Muscle layer of colon (tissue), 2 donors: ENCODE results near the gene TMEM220.

Source experiments
- H3K27ac ChIP-seq: one replicate; pipeline ENCODE4 v1.7.0; 2013; ENCODE audit warnings: low read depth, mild to moderate bottlenecking, low read length, moderate library complexity
- H3K27me3 ChIP-seq, 2 donors: one replicate each; pipeline ENCODE4 v1.7.0; 2013; ENCODE audit warnings: low read length in 2 of 2, mild to moderate bottlenecking in 2 of 2; ENCODE audit not compliant: insufficient read depth in 2 of 2, control insufficient read depth in 1 of 2
- H3K36me3 ChIP-seq: one replicate; pipeline ENCODE4 v1.7.0; 2013; ENCODE audit warnings: mild to moderate bottlenecking, low read length; ENCODE audit not compliant: insufficient read depth
- H3K4me1 ChIP-seq: one replicate; pipeline ENCODE4 v1.7.0; 2013; ENCODE audit warnings: mild to moderate bottlenecking, low read length; ENCODE audit not compliant: insufficient read depth
- H3K4me3 ChIP-seq, 2 donors: one replicate each; pipeline ENCODE4 v1.7.0; 2013; ENCODE audit warnings: low read length in 2 of 2, low read depth in 1 of 2, mild to moderate bottlenecking in 1 of 2, moderate library complexity in 1 of 2
- H3K9ac ChIP-seq: one replicate; pipeline ENCODE4 v1.7.0; 2013; ENCODE audit warnings: low read length
- H3K9me3 ChIP-seq: one replicate; pipeline ENCODE4 v1.7.0; 2013; ENCODE audit warnings: mild to moderate bottlenecking, low read length
- donor health status: abdominal sarcoma.
- donor health status: Adenocarcinoma of cecum.

Gene TMEM220

DNA sequence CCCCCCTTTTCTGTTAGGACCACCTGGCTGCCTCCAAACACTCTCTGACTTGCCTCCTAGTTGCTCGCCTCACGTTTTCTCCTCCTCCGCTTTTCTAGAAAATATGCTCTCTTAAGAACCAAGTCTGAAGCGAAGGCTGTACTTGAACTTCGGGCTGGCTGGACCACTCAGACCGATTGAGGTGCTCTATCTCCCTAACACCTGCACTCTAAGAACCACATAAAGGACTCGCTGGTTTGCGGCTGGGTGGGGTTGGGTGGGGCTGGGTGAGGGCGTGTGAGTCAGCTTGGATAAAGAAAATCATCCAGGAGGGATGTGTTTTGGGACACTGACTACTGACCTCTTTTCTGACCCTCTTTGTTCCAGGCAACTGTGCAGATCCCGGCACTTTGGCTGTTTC is 22.9 kb upstream of the TMEM220 start:
- Histone ChIP-seq H3K36me3 (no peaks in the 10 kb centered on the region), H3K27ac (no peak overlapping the region), H3K9me3 (no peaks in the 10 kb centered on the region), H3K27me3 (no peaks in the 10 kb centered on the region), H3K9ac (no peak overlapping the region), H3K4me3 (no peak overlapping the region), H3K4me1 (no peaks in the 10 kb centered on the region)

DNA sequence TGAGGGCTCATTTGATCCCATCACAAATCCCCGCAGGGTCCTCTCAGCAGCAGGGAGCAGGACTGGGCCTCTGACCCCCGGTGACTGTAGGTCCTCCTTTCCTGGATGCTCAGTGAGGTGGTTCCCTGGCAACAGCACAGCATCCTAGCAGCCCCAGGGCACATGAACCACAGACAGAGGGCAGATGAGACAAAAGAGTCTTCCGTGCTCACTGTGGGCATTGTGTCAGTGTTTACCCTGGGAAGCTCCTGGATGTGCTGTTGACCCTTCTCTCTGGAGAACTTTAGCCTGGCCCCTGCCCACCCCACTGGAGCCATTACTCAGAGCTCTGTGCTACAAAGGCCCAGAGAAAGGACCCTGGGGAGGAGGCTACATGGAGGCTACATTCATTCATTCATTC is 21.7 kb upstream of the TMEM220 start:
- Histone ChIP-seq H3K27me3 (no peaks in the 10 kb centered on the region), H3K4me1 (no peaks in the 10 kb centered on the region), H3K27ac (no peak overlapping the region), H3K9me3 (no peaks in the 10 kb centered on the region), H3K9ac (no peak overlapping the region), H3K4me3 (no peak overlapping the region), H3K36me3 (no peaks in the 10 kb centered on the region)

DNA sequence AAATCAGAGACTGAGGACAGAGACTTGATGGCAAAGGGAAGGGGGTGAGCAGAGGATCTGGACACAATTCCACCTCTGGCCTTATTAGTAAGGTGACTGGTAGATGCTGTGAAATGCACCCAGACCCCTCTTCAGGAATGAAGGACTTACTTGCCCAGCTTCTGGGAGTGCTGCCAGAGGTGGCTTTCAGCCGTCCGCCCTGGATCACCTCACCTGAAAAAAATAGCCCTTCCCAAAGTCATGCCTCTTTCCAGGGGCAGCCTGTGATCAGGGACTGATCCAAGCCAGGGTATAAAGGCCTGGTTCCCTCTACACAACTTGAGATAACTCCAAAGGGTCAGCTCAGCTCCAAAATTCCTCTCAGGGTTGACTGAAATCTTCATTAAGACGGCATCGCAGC is 20.4 kb upstream of the TMEM220 start:
- no peaks in the 10 kb centered on the region for H3K9me3 ChIP-seq
- no peaks in the 10 kb centered on the region for H3K36me3 ChIP-seq
- no peak overlapping the region for H3K27ac ChIP-seq
- no peak overlapping the region for H3K9ac ChIP-seq
- no peaks in the 10 kb centered on the region for H3K4me1 ChIP-seq
- no peak overlapping the region for H3K4me3 ChIP-seq
- no peaks in the 10 kb centered on the region for H3K27me3 ChIP-seq

DNA sequence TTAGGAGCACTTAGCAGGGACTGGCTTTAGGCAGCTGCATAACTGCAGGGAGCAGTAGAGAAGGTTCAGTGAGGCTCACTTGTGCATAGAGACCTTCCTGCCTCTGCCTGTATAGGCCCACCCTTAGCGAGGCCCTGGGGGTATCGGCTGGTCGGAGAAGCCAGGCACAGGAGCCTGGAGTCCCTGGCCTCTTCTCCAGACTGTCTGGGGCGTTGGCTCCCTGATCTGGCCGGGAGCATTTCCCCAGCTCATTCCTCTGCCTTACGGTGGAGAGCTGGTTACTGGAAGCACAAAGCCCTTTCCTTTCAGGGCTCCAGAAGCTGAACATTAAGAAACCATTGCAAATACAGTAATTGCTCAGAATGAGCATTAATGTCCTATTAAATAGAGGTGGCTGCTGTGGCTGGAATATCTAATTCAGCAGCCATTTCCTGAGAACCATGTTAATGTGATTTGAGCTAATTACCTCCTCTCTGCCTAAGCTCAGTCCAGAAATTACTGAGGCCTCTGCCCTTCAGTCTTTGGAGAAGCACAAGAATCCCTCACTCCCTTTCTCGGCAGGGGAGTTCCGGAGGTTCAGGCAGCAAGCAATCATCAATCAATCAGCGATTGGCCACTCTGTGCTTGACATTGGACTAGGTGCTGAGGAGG is 18.8 kb upstream of the TMEM220 start:
- no peak overlapping the region for H3K4me3 ChIP-seq
- no peaks in the 10 kb centered on the region for H3K4me1 ChIP-seq
- no peaks in the 10 kb centered on the region for H3K27me3 ChIP-seq
- H3K36me3 ChIP-seq, result no peaks in the 10 kb centered on the region
- H3K9me3 ChIP-seq, result no peaks in the 10 kb centered on the region
- no peak overlapping the region for H3K27ac ChIP-seq
- no peak overlapping the region for H3K9ac ChIP-seq

DNA sequence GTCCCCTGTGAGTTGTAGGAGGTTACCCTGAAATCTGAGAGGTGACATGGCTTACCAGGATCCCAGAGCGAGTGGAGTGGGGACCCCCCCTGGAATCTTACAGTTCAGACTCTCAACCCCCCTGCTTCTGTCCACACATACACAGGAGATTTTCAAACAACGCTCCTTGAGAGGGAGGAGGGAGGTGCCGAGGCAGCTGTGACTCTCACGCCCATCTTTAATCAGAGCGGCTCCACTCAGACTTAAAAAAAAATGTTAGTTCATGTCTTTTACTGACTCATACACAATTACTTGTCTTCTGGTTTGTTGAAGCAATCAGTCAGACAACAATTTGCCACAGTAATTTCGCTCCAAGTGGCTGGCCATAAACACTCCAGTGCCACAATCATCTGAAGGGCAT is 15.4 kb upstream of the TMEM220 start:
- Histone ChIP-seq H3K4me3 (no peak overlapping the region), H3K4me1 (no peaks in the 10 kb centered on the region), H3K9me3 (no peaks in the 10 kb centered on the region), H3K27ac (no peak overlapping the region), H3K9ac (no peak overlapping the region), H3K36me3 (no peaks in the 10 kb centered on the region), H3K27me3 (no peaks in the 10 kb centered on the region)

DNA sequence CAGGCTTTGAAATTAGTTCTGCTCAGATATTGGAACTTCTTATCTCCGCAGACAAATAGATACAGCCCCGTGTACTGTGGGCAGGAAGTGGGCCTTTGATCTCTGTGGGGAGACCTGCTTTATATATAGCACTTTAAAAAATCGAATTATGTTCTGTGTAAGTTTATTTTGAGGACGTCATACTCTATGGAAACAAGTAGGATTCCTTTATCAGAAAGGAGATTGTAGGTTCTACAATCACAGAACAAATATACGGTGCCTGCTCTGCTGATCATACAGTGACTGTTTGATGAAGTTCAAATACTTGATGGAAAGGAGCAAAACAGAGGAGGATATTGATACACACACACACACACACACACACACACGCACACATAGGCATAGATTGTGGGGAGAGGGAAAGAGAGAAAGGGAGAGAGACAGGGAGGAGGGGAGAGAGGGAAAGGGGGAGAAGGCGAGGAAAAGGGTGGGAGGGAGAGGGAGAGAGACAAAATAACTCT is 14.7 kb upstream of the TMEM220 start:
- H3K27ac ChIP-seq, result no peak overlapping the region
- H3K4me3 ChIP-seq, result no peak overlapping the region
- H3K36me3 ChIP-seq, result no peaks in the 10 kb centered on the region
- H3K4me1 ChIP-seq, result no peaks in the 10 kb centered on the region
- no peak overlapping the region for H3K9ac ChIP-seq
- H3K27me3 ChIP-seq, result no peaks in the 10 kb centered on the region
- no peaks in the 10 kb centered on the region for H3K9me3 ChIP-seq

DNA sequence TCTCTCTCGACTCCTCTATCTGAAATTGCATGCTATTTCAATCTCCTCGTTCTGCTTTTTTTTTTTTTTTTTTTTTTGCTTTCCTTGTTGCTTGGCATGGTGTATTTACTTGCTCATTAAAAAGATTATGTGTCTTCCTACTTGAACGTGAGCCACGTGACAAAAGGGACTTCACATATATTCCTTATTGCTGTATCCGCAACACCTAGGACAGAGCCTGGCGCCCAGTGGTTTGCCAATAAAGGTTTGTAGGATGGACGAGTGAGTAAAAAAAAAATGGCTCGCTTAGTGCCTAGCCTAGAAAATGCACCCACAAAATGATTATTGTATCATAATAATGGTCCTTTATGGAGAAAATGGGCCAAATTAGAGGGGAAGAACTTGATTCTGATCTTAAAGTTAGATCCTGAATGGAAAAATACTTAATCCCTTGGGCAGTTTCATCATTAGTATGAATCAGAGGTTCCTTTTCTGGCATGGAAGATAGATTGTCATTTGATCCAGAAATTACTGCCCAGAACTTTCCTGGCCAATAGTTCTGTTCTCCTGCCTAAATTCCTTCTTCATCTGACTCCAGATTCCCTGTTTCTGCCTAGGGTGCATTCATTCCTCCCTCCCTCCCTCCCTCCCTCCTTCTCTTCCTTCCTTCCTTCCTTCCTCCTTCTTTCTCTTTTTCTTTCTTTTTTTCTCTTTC is 13.6 kb upstream of the TMEM220 start:
- Histone ChIP-seq H3K27ac (no peak overlapping the region), H3K9ac (no peak overlapping the region)

DNA sequence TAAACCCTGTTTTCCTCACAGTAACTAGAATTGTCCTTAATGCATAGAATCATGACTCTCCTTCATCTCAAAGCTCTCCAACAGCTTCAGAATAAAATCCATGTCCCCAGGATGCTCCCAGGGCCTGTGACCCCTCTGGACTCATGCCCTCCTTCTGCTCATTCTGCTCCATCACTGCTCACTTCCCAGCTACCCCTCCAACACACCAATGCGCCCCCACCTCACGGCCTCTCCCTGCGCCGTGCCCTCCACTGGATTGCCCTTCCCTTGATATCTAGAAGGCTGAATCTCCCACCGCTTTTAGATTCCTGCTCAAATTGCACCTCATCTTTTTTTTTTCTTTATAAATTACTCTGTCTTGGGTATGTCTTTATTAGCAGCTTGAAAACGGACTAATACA is 12.6 kb upstream of the TMEM220 start:
- no peaks in the 10 kb centered on the region for H3K27me3 ChIP-seq
- H3K4me1 ChIP-seq, result no peaks in the 10 kb centered on the region
- H3K27ac ChIP-seq, result no peak overlapping the region
- H3K4me3 ChIP-seq, result no peak overlapping the region
- no peak overlapping the region for H3K9ac ChIP-seq
- no peaks in the 10 kb centered on the region for H3K9me3 ChIP-seq
- no peaks in the 10 kb centered on the region for H3K36me3 ChIP-seq

More for the DNA sequence above, 13.6 kb upstream of the TMEM220 start:
- Histone ChIP-seq H3K4me3 (no peak overlapping the region), H3K9me3 (no peaks in the 10 kb centered on the region), H3K4me1 (no peaks in the 10 kb centered on the region), H3K36me3 (no peaks in the 10 kb centered on the region), H3K27me3 (no peaks in the 10 kb centered on the region)

DNA sequence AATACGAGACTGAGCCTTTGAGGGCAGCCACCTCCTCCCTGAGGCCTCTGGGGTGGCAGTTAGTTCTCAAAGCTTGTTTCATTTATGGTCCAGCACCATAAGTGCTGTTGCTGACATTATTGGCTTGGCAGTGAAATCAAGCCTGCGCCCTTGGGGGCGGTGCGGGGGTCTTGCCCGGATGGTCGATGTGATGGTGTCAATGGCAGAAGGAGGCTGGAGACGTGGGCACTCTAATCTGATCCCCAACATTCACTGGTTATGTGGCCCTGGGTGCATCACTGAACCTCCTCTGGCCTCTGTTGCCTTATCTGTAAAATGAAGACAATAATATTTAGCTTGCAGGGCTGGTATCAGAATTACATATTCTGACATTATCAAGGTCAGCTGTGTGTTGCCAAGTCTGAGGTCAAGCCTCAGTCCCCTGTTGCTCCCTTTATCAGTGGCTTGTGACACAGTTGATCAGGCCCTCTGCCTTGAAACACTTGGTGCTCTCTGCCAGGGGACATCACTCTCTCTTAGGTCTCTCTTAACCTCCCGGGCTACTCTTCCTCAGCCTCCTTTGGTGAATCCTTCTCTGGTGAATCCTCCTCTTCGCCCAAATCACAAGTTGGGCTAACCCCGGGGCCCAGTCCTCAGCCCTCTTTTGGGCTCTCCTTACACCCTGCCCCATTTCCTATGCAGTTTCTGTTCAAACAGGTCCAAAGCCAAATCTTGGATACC is 11.8 kb upstream of the TMEM220 start:
- H3K36me3 ChIP-seq, result no peaks in the 10 kb centered on the region
- H3K4me3 ChIP-seq, result no peak overlapping the region
- H3K9me3 ChIP-seq, result no peaks in the 10 kb centered on the region
- no peak overlapping the region for H3K27ac ChIP-seq
- H3K27me3 ChIP-seq, result no peaks in the 10 kb centered on the region
- H3K9ac ChIP-seq, result no peak overlapping the region
- H3K4me1 ChIP-seq, result no peaks in the 10 kb centered on the region

DNA sequence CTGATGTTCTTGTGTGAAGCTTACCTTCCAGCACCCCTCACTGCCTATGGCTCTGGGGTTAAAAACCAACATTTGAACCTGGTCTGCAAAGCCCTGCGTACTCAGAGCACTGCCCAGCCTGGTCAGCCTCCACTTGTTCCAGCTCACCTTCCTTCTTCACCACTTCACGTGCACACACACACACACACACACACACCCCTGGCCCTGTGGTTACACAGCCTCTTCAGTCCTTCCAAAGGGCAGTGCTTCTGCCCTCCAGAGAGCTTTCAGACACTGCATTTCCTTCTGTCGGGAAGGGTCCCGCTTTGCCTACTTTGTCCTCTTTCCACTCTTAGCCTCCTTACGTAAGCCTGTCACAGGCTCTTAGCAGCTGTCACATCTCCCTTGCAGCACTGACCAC is 9.6 kb upstream of the TMEM220 start:
- H3K36me3 ChIP-seq, result no peaks in the 10 kb centered on the region
- no peaks in the 10 kb centered on the region for H3K9me3 ChIP-seq
- no peak overlapping the region for H3K27ac ChIP-seq
- no peaks in the 10 kb centered on the region for H3K27me3 ChIP-seq
- H3K4me1 ChIP-seq, result no peaks in the 10 kb centered on the region
- no peak overlapping the region for H3K4me3 ChIP-seq
- H3K9ac ChIP-seq, result no peak overlapping the region

DNA sequence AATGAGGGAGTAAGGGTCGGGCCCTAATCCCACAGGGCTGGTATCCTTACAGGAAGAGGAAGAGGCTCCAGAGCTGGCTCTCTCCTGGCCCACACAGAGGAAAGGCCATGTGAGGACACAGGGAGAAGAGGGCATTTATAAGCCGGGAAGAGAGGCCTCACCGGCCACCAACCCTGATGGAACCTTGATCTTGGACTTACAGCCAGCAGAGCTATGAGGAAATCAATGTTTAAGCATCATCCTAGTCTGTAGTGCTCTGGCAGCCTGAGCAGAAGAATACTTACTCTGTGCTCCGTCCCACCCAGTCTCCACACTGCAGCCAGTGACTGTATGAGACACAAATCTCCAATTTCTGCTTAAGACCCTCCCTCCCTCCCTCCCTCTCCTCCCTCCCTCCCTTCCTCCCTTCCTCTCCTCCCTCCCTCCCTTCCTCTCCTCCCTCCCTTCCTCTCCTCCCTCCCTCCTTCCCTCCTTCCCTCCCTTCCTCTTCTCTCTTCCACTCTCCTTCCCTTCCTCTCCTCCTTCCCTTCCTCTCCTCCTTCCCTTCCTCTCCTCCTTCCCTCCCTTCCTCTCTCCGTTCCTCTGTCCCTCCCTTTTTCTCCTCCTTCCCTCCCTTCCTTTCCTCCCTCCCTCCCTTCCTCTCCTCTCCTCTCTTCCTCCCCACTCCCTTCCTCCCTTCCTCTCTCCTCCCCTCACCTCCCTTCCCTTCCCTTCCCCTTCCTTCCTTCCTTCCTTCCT is 8.9 kb upstream of the TMEM220 start:
- H3K4me3 ChIP-seq, result no peak overlapping the region
- H3K9me3 ChIP-seq, result no peaks in the 10 kb centered on the region
- no peak overlapping the region for H3K9ac ChIP-seq
- no peaks in the 10 kb centered on the region for H3K36me3 ChIP-seq
- H3K27ac ChIP-seq, result no peak overlapping the region
- H3K27me3 ChIP-seq, result no peaks in the 10 kb centered on the region
- no peaks in the 10 kb centered on the region for H3K4me1 ChIP-seq
